ENCODE data around the gene C17orf75.

GRCh38 chr17:32302860-32303649 is 38.9 kb downstream of the C17orf75 start:
- no peak for TF ChIP-seq CTCF (IDR thresholded peaks at IDR 0.05)
- no peak for TF ChIP-seq POLR2A (IDR thresholded peaks at IDR 0.05)
